ENCODE data around the gene SKOR2. TPM values are rescaled to one million over a fixed set of nuclear protein-coding genes. Genes with fewer than 3 reads are reported as not detected.
"Not testable (repeated sequence)": the region's sequence is repeated elsewhere in the genome, so short reads cannot be mapped to it uniquely, and the experiment has no call there.

The SKOR2 gene
- total and polyA plus RNA-seq, 5 donors = not detected

- Histone ChIP-seq H3K4me1 (ENCODE audit: control insufficient read depth, insufficient read depth, low read length) (no peaks in the 10 kb centered on the region), H3K9me3 (ENCODE audit: control insufficient read depth, low read length) (no peaks in the 10 kb centered on the region), H3K27me3 (ENCODE audit: control insufficient read depth, insufficient read depth) (no peaks in the 10 kb centered on the region), H3K4me3 (ENCODE audit: low read length) (no peak overlapping the region), H3K27ac (ENCODE audit: low read length) (no peak overlapping the region)
- DNase-seq = no peak
- peak in 1 of 2 donors; percentile 55 for ATAC-seq
- intact Hi-C loops (cut with DNase I) = loop anchor here (2.0 to 5.0 kb wide), 2 partner anchors 531 to 532 kb away; no protein-coding TSS in a partner anchor
- WGBS = under 1% methylated on average over 5 of the region's 5 CpGs
Measured at GRCh38 chr18:47215554-47216138, 35.8 kb downstream of the SKOR2 start.

- 75% methylated on average over 1 of the region's 1 CpG for WGBS
- no peaks in the 10 kb centered on the region for H3K27me3 ChIP-seq (ENCODE audit: control insufficient read depth, insufficient read depth)
- ATAC-seq = no peak
- no peaks in the 10 kb centered on the region for H3K9me3 ChIP-seq (ENCODE audit: control insufficient read depth, low read length)
- no peak for DNase-seq
- no peak overlapping the region for H3K4me3 ChIP-seq (ENCODE audit: low read length)
- no peaks in the 10 kb centered on the region for H3K4me1 ChIP-seq (ENCODE audit: control insufficient read depth, insufficient read depth, low read length)
- no peak overlapping the region for H3K27ac ChIP-seq (ENCODE audit: low read length)
- intact Hi-C loops (cut with DNase I) = loop anchor here in 1 of 4 donors (10.0 kb wide), 1 partner anchor 64 kb away; no protein-coding TSS in a partner anchor
Measured at GRCh38 chr18:47209171-47209570, 42.3 kb downstream of the SKOR2 start.

GRCh38 chr18:47206945-47207637, 44.4 kb downstream of the SKOR2 start:
- WGBS = 58% methylated on average over 2 of the region's 2 CpGs
- no peaks in the 10 kb centered on the region for H3K9me3 ChIP-seq (ENCODE audit: control insufficient read depth, low read length)
- ATAC-seq (no peak), DNase-seq (no peak)
- intact Hi-C loops (cut with DNase I) = loop anchor here in 1 of 4 donors (10.0 kb wide), 1 partner anchor 62 kb away; no protein-coding TSS in a partner anchor
- H3K4me3 ChIP-seq (ENCODE audit: low read length) = no peak overlapping the region
- H3K27ac ChIP-seq (ENCODE audit: low read length) = no peak overlapping the region
- H3K4me1 ChIP-seq (ENCODE audit: control insufficient read depth, insufficient read depth, low read length) = no peaks in the 10 kb centered on the region
- no peaks in the 10 kb centered on the region for H3K27me3 ChIP-seq (ENCODE audit: control insufficient read depth, insufficient read depth)

GRCh38 chr18:47204908-47205522, 46.4 kb downstream of the SKOR2 start:
- DNase-seq = peak in 1 of 3 donors; percentile 49
- H3K27ac ChIP-seq (ENCODE audit: low read length) = no peak overlapping the region
- H3K9me3 ChIP-seq (ENCODE audit: control insufficient read depth, low read length) = no peaks in the 10 kb centered on the region
- 49% methylated on average over 3 of the region's 3 CpGs for WGBS
- ATAC-seq = peak in 1 of 2 donors; percentile 42
- no peaks in the 10 kb centered on the region for H3K27me3 ChIP-seq (ENCODE audit: control insufficient read depth, insufficient read depth)
- intact Hi-C loops (cut with DNase I) = loop anchor here in 3 of 4 donors (2.0 to 10.0 kb wide), 3 partner anchors 60 to 108 kb away; no protein-coding TSS in a partner anchor
- H3K4me1 ChIP-seq (ENCODE audit: control insufficient read depth, insufficient read depth, low read length) = no peaks in the 10 kb centered on the region
- H3K4me3 ChIP-seq (ENCODE audit: low read length) = no peak overlapping the region

- intact Hi-C loops (cut with DNase I) = loop anchor here in 3 of 4 donors (2.0 to 10.0 kb wide), 3 partner anchors 59 to 107 kb away; no protein-coding TSS in a partner anchor
- H3K9me3 ChIP-seq (ENCODE audit: control insufficient read depth, low read length) = no peaks in the 10 kb centered on the region
- no peak overlapping the region for H3K4me3 ChIP-seq (ENCODE audit: low read length)
- DNase-seq (no peak), ATAC-seq (no peak)
- no peaks in the 10 kb centered on the region for H3K27me3 ChIP-seq (ENCODE audit: control insufficient read depth, insufficient read depth)
- H3K4me1 ChIP-seq (ENCODE audit: control insufficient read depth, insufficient read depth, low read length) = no peaks in the 10 kb centered on the region
- H3K27ac ChIP-seq (ENCODE audit: low read length) = no peak overlapping the region
- WGBS = 38% methylated on average over 3 of the region's 3 CpGs
Measured at GRCh38 chr18:47203626-47204464, 47.6 kb downstream of the SKOR2 start.

GRCh38 chr18:47195961-47196360, 55.5 kb downstream of the SKOR2 start:
- H3K9me3 ChIP-seq (ENCODE audit: control insufficient read depth, low read length); H3K27me3 ChIP-seq (ENCODE audit: control insufficient read depth, insufficient read depth); ATAC-seq; H3K27ac ChIP-seq (ENCODE audit: low read length); intact Hi-C loops (cut with DNase I); DNase-seq; H3K4me3 ChIP-seq (ENCODE audit: low read length); H3K4me1 ChIP-seq (ENCODE audit: control insufficient read depth, insufficient read depth, low read length): not testable (repeated sequence)
- WGBS = 72% methylated on average over 3 of the region's 3 CpGs

- DNase-seq = no peak
- H3K9me3 ChIP-seq (ENCODE audit: control insufficient read depth, low read length) = no peaks in the 10 kb centered on the region
- H3K27ac ChIP-seq (ENCODE audit: low read length) = no peak overlapping the region
- H3K27me3 ChIP-seq (ENCODE audit: control insufficient read depth, insufficient read depth) = no peaks in the 10 kb centered on the region
- no peaks in the 10 kb centered on the region for H3K4me1 ChIP-seq (ENCODE audit: control insufficient read depth, insufficient read depth, low read length)
- ATAC-seq = no peak
- 91% methylated on average over 2 of the region's 2 CpGs for WGBS
- no peak overlapping the region for H3K4me3 ChIP-seq (ENCODE audit: low read length)
- intact Hi-C loops (cut with DNase I) = no loop called here
Measured at GRCh38 chr18:47191961-47192360, 59.5 kb downstream of the SKOR2 start.

GRCh38 chr18:47187721-47188120, 63.7 kb downstream of the SKOR2 start:
- Histone ChIP-seq H3K27me3 (ENCODE audit: control insufficient read depth, insufficient read depth) (no peaks in the 10 kb centered on the region), H3K9me3 (ENCODE audit: control insufficient read depth, low read length) (no peaks in the 10 kb centered on the region), H3K27ac (ENCODE audit: low read length) (no peak overlapping the region), H3K4me3 (ENCODE audit: low read length) (no peak overlapping the region), H3K4me1 (ENCODE audit: control insufficient read depth, insufficient read depth, low read length) (no peaks in the 10 kb centered on the region)
- intact Hi-C loops (cut with DNase I) = no loop called here
- WGBS = 83% methylated on average over 7 of the region's 7 CpGs
- DNase-seq (no peak), ATAC-seq (no peak)

GRCh38 chr18:47184419-47185050, 66.9 kb downstream of the SKOR2 start:
- Histone ChIP-seq H3K4me3 (ENCODE audit: low read length) (no peak overlapping the region), H3K4me1 (ENCODE audit: control insufficient read depth, insufficient read depth, low read length) (no peaks in the 10 kb centered on the region), H3K9me3 (ENCODE audit: control insufficient read depth, low read length) (no peaks in the 10 kb centered on the region), H3K27ac (ENCODE audit: low read length) (no peak overlapping the region), H3K27me3 (ENCODE audit: control insufficient read depth, insufficient read depth) (no peaks in the 10 kb centered on the region)
- intact Hi-C loops (cut with DNase I) = no loop called here
- no peak for ATAC-seq
- no peak for DNase-seq
- WGBS = 81% methylated on average over 5 of the region's 5 CpGs

- H3K4me1 ChIP-seq (ENCODE audit: control insufficient read depth, insufficient read depth, low read length); DNase-seq; intact Hi-C loops (cut with DNase I); H3K9me3 ChIP-seq (ENCODE audit: control insufficient read depth, low read length); H3K27me3 ChIP-seq (ENCODE audit: control insufficient read depth, insufficient read depth); H3K4me3 ChIP-seq (ENCODE audit: low read length); H3K27ac ChIP-seq (ENCODE audit: low read length); ATAC-seq: not testable (repeated sequence)
- 84% methylated on average over 5 of the region's 5 CpGs for WGBS
Measured at GRCh38 chr18:47182156-47182555, 69.3 kb downstream of the SKOR2 start.
